ENCODE results near the gene RTP1. TPM values are rescaled to one million over a fixed set of nuclear protein-coding genes. Genes with fewer than 3 reads are reported as not detected.
"Not testable (repeated sequence)": the region's sequence is repeated elsewhere in the genome, so short reads cannot be mapped to it uniquely, and the experiment has no call there.

The RTP1 gene
- total RNA-seq, 1 experiment from 2014 or later = not detected

GRCh38 chr3:187169231-187169960, 27.9 kb upstream of the RTP1 start:
- H3K4me2 ChIP-seq (ENCODE audit: low read length) = no peak overlapping the region
- intact Hi-C loops (cut with micrococcal nuclease) = no loop called here
- no peak overlapping the region for H3K27ac ChIP-seq (ENCODE audit: low read depth, low read length)
- no peaks in the 10 kb centered on the region for H3K79me2 ChIP-seq (ENCODE audit: insufficient read depth, low read length)
- TF ChIP-seq REST (IDR thresholded peaks at IDR 0.05; ENCODE audit: low read depth) (no peak), CBX3 (IDR thresholded peaks at IDR 0.05; ENCODE audit: low read depth) (no peak), SRF (IDR thresholded peaks at IDR 0.05; ENCODE audit: low read depth) (no peak), EZH2 (IDR thresholded peaks at IDR 0.05) (no peak), ZBTB33 (IDR thresholded peaks at IDR 0.05; ENCODE audit: extremely low read depth, insufficient replicate concordance, low read length) (no peak), MAX (IDR thresholded peaks at IDR 0.05) (no peak), POLR2A (IDR thresholded peaks at IDR 0.05; ENCODE audit: borderline replicate concordance, extremely low read depth, insufficient read depth, insufficient read length) (no peak), ELF1 (IDR thresholded peaks at IDR 0.05; ENCODE audit: borderline replicate concordance, low read depth) (no peak), YY1 (IDR thresholded peaks at IDR 0.05; ENCODE audit: extremely low read depth, insufficient replicate concordance, low read depth, low read length) (no peak), RAD21 (IDR thresholded peaks at IDR 0.05; ENCODE audit: low read depth) (no peak), ATF3 (IDR thresholded peaks at IDR 0.05) (no peak), FOSL1 (IDR thresholded peaks at IDR 0.05; ENCODE audit: low read depth) (no peak), SIN3A (IDR thresholded peaks at IDR 0.05; ENCODE audit: low read depth) (no peak)
- H3K9me2 ChIP-seq (ENCODE audit: insufficient read depth) = no peaks in the 10 kb centered on the region
- no peak for DNase-seq (ENCODE audit: low read depth, low spot score)
- ChIA-PET RAD21 (ENCODE audit: low non-redundant PET in 1 of 2, low total read pairs in 2 of 2, uncharacterized antibody in 2 of 2, unreplicated experiment in 2 of 2) (no interaction called here), POLR2A (no interaction called here), CTCF (no interaction called here)
- no peaks in the 10 kb centered on the region for H3K9me3 ChIP-seq (ENCODE audit: control insufficient read depth in 1 of 2, insufficient read depth in 1 of 2, low read depth in 1 of 2, low read length in 2 of 2)
- no TSS peak for BruUV-seq (replicated peaks)
- H3K9ac ChIP-seq (ENCODE audit: low read length) = no peak overlapping the region
- H3K4me1 ChIP-seq (ENCODE audit: control insufficient read depth in 1 of 2, insufficient read depth in 2 of 2, low read length in 2 of 2) = peaks cover 0 to 2% of the 10 kb centered on the region in 2 experiments; a peak in 1 of 4 replicates
- H3K27me3 ChIP-seq (ENCODE audit: insufficient read depth, low read length) = no peaks in the 10 kb centered on the region
- no peaks in the 10 kb centered on the region for H4K20me1 ChIP-seq (ENCODE audit: insufficient read depth)
- H2AFZ ChIP-seq (ENCODE audit: low read depth, low read length, poor library complexity, severe bottlenecking) = no peak overlapping the region
- ATAC-seq = no peak
- no peak overlapping the region for H3K4me3 ChIP-seq (replicated peaks in 1 of 2; ENCODE audit: low read depth in 1 of 2, low read length in 2 of 2)
- no peaks in the 10 kb centered on the region for H3K36me3 ChIP-seq (ENCODE audit: control insufficient read depth in 1 of 2, insufficient read depth in 2 of 2, low read length in 2 of 2)

GRCh38 chr3:187170911-187171310, 26.4 kb upstream of the RTP1 start:
- H3K79me2 ChIP-seq (ENCODE audit: insufficient read depth, low read length); POLR2A ChIA-PET; H3K9me3 ChIP-seq (ENCODE audit: control insufficient read depth in 1 of 2, insufficient read depth in 1 of 2, low read depth in 1 of 2, low read length in 2 of 2); intact Hi-C loops (cut with micrococcal nuclease); H3K36me3 ChIP-seq (ENCODE audit: control insufficient read depth in 1 of 2, insufficient read depth in 2 of 2, low read length in 2 of 2); H2AFZ ChIP-seq (ENCODE audit: low read depth, low read length, poor library complexity, severe bottlenecking); H3K9me2 ChIP-seq (ENCODE audit: insufficient read depth); H3K9ac ChIP-seq (ENCODE audit: low read length); CTCF ChIA-PET; BruUV-seq (replicated peaks); H3K27ac ChIP-seq (ENCODE audit: low read depth, low read length); ATAC-seq; H3K4me2 ChIP-seq (ENCODE audit: low read length); RAD21 ChIA-PET (ENCODE audit: low non-redundant PET in 1 of 2, low total read pairs in 2 of 2, uncharacterized antibody in 2 of 2, unreplicated experiment in 2 of 2); H4K20me1 ChIP-seq (ENCODE audit: insufficient read depth); H3K27me3 ChIP-seq (ENCODE audit: insufficient read depth, low read length); H3K4me3 ChIP-seq (replicated peaks in 1 of 2; ENCODE audit: low read depth in 1 of 2, low read length in 2 of 2); DNase-seq (ENCODE audit: low read depth, low spot score); H3K4me1 ChIP-seq (ENCODE audit: control insufficient read depth in 1 of 2, insufficient read depth in 2 of 2, low read length in 2 of 2): not testable (repeated sequence)
